Mammary epithelial cell (primary cell): ENCODE results near the gene RGS16.

Experiments used
- CTCF ChIP-seq, 2 donors: IDR thresholded peaks in 1 of 2; conservative IDR thresholded peaks in 1 of 2; 2 replicates each; pipeline ENCODE4 v1.5.1; 2011 to 2012; ENCODE audit warnings: inconsistent platforms in 2 of 2, low read length in 2 of 2, mild to moderate bottlenecking in 2 of 2, control low read depth in 1 of 2, low read depth in 1 of 2; ENCODE audit not compliant: insufficient read depth in 1 of 2; ENCODE audit errors: extremely low read depth in 1 of 2
- EZH2 ChIP-seq: IDR thresholded peaks from 2 replicates; pipeline ENCODE4 v1.6.1; 2012; ENCODE audit warnings: low read length, inconsistent platforms, borderline replicate concordance

GRCh38 chr1:182611326-182611725, 7.1 kb upstream of the RGS16 start:
- no peak for TF ChIP-seq EZH2
- no peak for TF ChIP-seq CTCF (conservative IDR thresholded peaks at IDR 0.05 in 1 of 2, IDR thresholded peaks at IDR 0.05 in 1 of 2; ENCODE audit: extremely low read depth in 1 of 2, insufficient read depth in 1 of 2, low read depth in 1 of 2, low read length in 2 of 2)
